HG02610 (cell line): ENCODE results near the gene RPS10.
"Not testable (repeated sequence)": the region's sequence is repeated elsewhere in the genome, so short reads cannot be mapped to it uniquely, and the experiment has no call there.

Experiments
- ATAC-seq: cut with Tn5 transposase; IDR thresholded peaks from one replicate; pipeline ENCODE4 v1.9.1; 2021; ENCODE audit warnings: mild to moderate bottlenecking, moderate library complexity; ENCODE audit not compliant: unreplicated experiment

Gene RPS10

GRCh38 chr6:34393966-34394305, 31.9 kb downstream of the RPS10 start:
- no peak for ATAC-seq

- no peak for ATAC-seq
Measured at GRCh38 chr6:34393191-34393965, 32.5 kb downstream of the RPS10 start.

- ATAC-seq = peak; percentile 85
Measured at GRCh38 chr6:34392497-34393190, 33.2 kb downstream of the RPS10 start, which contains the start of gene NUDT3. Gene NUDT3 (minus strand): TSS chr6:34392669. CDS start chr6:34392362, 307 bp downstream.

GRCh38 chr6:34391786-34392496, 33.9 kb downstream of the RPS10 start:
- peak; percentile 28 for ATAC-seq

- ATAC-seq = no peak
Measured at GRCh38 chr6:34391473-34391785, 34.4 kb downstream of the RPS10 start.

GRCh38 chr6:34390531-34391472, 35.1 kb downstream of the RPS10 start:
- ATAC-seq = no peak

GRCh38 chr6:34389034-34389433, 36.8 kb downstream of the RPS10 start:
- no peak for ATAC-seq

GRCh38 chr6:34388421-34388820, 37.4 kb downstream of the RPS10 start:
- ATAC-seq = no peak

GRCh38 chr6:34386316-34387137, 39.3 kb downstream of the RPS10 start:
- no peak for ATAC-seq

- ATAC-seq = no peak
Measured at GRCh38 chr6:34385793-34386195, 40.1 kb downstream of the RPS10 start.

- ATAC-seq = no peak
Measured at GRCh38 chr6:34384321-34385153, 41.3 kb downstream of the RPS10 start.

GRCh38 chr6:34383656-34384320, 42.1 kb downstream of the RPS10 start:
- no peak for ATAC-seq

GRCh38 chr6:34383161-34383631, 42.7 kb downstream of the RPS10 start:
- no peak for ATAC-seq

GRCh38 chr6:34381081-34381480, 44.8 kb downstream of the RPS10 start:
- no peak for ATAC-seq

GRCh38 chr6:34378470-34378869, 47.4 kb downstream of the RPS10 start:
- ATAC-seq = no peak

GRCh38 chr6:34377984-34378383, 47.9 kb downstream of the RPS10 start:
- ATAC-seq = no peak

GRCh38 chr6:34377571-34377970, 48.3 kb downstream of the RPS10 start:
- ATAC-seq = not testable (repeated sequence)

GRCh38 chr6:34375833-34376232, 50.0 kb downstream of the RPS10 start:
- ATAC-seq = no peak
